Coronary artery (tissue), 2 donors: ENCODE measurements around the gene GATD1.

Experiments used
- DNase-seq: peaks from one replicate; pipeline ENCODE4 v3.0.0-alpha.2; 2017; ENCODE audit warnings: low spot score
- H3K27ac ChIP-seq, 2 donors: fragments of 200-600 bp; sonication (generic); one replicate each; pipeline ENCODE4 v1.5.1; 2016 to 2019
- H3K4me3 ChIP-seq: fragments of 200-600 bp; sonication (generic); 2 replicates; pipeline ENCODE4 v1.5.1; 2016; ENCODE audit warnings: mild to moderate bottlenecking, moderate library complexity
- TF ChIP-seq, protein P1 (sequence below): fragments of 200-600 bp; sonication (generic); IDR thresholded peaks from one replicate; pipeline ENCODE4 v1.5.1; 2019; ENCODE audit warnings: antibody characterized with exemption

Gene GATD1

GRCh38 chr11:794013-794765, 16.9 kb upstream of the GATD1 start:
- Histone ChIP-seq H3K27ac (no peak overlapping the region), H3K4me3 (no peak overlapping the region)
- TF ChIP-seq, protein P1, sequence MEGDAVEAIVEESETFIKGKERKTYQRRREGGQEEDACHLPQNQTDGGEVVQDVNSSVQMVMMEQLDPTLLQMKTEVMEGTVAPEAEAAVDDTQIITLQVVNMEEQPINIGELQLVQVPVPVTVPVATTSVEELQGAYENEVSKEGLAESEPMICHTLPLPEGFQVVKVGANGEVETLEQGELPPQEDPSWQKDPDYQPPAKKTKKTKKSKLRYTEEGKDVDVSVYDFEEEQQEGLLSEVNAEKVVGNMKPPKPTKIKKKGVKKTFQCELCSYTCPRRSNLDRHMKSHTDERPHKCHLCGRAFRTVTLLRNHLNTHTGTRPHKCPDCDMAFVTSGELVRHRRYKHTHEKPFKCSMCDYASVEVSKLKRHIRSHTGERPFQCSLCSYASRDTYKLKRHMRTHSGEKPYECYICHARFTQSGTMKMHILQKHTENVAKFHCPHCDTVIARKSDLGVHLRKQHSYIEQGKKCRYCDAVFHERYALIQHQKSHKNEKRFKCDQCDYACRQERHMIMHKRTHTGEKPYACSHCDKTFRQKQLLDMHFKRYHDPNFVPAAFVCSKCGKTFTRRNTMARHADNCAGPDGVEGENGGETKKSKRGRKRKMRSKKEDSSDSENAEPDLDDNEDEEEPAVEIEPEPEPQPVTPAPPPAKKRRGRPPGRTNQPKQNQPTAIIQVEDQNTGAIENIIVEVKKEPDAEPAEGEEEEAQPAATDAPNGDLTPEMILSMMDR = no peak
- no peak for DNase-seq

- H3K4me3 ChIP-seq = no peak overlapping the region
- DNase-seq = no peak
- no peak overlapping the region for H3K27ac ChIP-seq
- TF ChIP-seq, protein P1 = no peak
Observed at GRCh38 chr11:793556-793955, 16.3 kb upstream of the GATD1 start.

GRCh38 chr11:792873-793272, 15.6 kb upstream of the GATD1 start:
- H3K4me3 ChIP-seq = no peak overlapping the region
- no peak for DNase-seq
- TF ChIP-seq, protein P1 = no peak
- no peak overlapping the region for H3K27ac ChIP-seq

- no peak for DNase-seq
- H3K27ac ChIP-seq = no peak overlapping the region
- TF ChIP-seq, protein P1 = no peak
- no peak overlapping the region for H3K4me3 ChIP-seq
Observed at GRCh38 chr11:792535-792821, 15.2 kb upstream of the GATD1 start.

DNA sequence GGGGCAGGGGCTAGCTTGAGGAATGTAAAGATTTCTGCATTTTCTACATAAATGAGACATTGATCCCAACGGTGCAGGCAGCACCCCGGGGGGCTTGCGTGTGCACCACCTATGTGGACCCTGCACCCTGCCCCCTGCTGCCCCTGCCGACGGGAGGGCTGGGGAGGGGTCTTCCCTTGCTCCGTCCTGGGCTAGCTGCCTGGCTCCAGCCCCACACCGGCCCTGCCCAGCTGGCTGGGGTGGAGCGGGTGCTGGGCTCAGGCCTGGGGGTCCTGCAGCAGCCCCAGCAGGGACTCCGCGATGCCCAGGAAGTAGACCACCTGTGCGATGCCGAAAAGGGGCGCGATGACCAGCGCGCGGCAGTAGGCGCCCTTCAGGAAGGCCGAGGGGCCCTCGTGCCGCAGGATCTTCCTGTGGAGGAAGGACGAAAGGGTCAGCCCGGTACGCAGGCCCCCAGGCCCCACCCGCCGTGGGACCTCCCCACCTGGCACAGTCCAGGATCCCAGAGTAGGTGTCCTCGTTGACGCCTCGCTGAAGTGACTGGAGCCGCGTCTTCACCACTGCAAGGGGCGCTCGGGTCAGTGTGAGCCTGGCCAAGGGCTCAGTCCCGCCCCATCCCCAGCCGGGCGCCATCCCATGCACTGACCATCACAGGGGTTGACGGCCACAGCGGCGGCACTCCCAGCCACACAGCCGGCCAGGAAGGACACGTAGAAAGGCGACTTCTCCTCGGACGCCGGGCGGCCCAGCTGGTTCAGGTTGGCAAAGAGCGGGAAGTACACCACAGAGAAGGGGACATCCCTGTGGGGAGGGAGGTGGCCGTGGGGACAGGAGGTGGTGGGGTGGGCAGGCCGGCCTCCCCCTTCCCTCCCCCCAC, 14.6 kb upstream of the GATD1 start:
- Histone ChIP-seq H3K27ac (no peak overlapping the region), H3K4me3 (no peak overlapping the region)
- TF ChIP-seq, protein P1 = no peak
- DNase-seq = no peak

- Histone ChIP-seq H3K4me3 (no peak overlapping the region), H3K27ac (no peak overlapping the region)
- no peak for DNase-seq
- TF ChIP-seq, protein P1 = no peak
Observed at GRCh38 chr11:790721-791564, 13.7 kb upstream of the GATD1 start.
